Stimulated activated CD8-positive, alpha-beta memory T cell treated with anti-CD3 and anti-CD28 coated beads, Interleukin-4, amount 100 ng/mL, for 4 hours (primary cell): ENCODE results near the gene CLNK.

Experiments used
- DNase-seq, 2 donors: peaks; one replicate each; pipeline ENCODE4 v3.0.0-alpha.2; 2020; ENCODE audit warnings: low read depth in 2 of 2, low spot score in 1 of 2

CLNK gene

GRCh38 chr4:10701702-10702460 lies 17.3 kb upstream of the CLNK start:
- DNase-seq: no peak

- no peak for DNase-seq
These were observed 16.6 kb upstream of the CLNK start for GRCh38 chr4:10701161-10701560.

DNA sequence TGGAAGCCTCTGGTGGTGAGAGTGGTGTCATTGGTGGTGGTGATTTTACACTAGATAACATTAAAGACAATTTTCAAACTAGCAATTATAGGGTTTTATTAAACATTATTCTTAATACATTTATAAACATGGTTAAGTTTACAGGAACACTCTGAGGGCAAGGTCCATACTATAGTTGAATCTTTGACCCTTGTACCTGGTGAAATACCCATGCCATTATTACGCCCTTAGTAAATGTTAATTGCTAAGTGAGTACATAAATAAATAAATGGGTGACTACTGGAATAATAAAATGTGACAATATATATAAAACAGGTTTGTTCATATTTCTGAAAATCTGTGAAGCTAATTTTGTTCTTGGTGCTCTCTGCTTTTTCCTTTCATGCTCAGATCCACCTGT lies 13.6 kb upstream of the CLNK start:
- no peak for DNase-seq

- no peak for DNase-seq
These were observed 12.5 kb upstream of the CLNK start for GRCh38 chr4:10697086-10697485.

DNA sequence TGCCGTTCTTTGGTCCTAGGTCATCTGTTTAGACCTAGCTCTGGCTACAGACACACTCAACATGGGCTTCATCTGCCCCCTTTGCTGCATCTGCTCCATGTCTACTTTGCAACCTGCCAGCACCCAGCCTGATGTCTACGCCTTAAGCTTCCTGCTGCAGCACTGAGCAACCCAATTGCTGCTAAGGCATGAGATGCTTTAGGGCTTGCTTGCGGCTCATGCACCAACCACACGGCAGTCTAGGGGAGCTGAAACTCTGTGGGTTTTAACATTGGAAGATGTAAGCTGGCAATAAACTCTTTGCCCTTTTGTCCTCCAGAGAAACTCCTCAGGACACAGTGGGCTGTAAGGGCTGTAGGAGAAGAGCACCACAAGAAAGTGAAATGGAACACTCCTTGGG lies 11.7 kb upstream of the CLNK start:
- no peak for DNase-seq

DNA sequence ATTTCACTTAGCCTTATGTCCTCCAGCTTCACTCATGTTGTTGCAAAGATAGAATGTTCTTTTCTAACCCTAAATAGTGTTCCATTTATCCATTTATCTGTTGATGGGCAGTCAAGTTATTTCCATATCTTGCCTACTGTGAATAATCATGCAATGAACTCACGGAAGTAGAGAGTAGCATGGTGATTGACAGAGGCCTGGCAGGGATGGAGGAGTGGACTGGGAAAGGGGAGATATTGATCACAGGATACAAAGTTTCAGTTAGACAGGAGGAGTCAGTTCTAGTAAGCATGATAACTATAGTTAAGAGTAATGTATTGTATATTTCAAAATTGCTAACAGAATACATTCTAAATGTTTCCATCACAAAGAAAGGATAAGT lies 10.3 kb upstream of the CLNK start:
- DNase-seq: no peak

- DNase-seq: no peak
These were observed 9.7 kb upstream of the CLNK start for GRCh38 chr4:10694151-10694827.

GRCh38 chr4:10691651-10692050 lies 7.1 kb upstream of the CLNK start:
- DNase-seq: no peak

DNA sequence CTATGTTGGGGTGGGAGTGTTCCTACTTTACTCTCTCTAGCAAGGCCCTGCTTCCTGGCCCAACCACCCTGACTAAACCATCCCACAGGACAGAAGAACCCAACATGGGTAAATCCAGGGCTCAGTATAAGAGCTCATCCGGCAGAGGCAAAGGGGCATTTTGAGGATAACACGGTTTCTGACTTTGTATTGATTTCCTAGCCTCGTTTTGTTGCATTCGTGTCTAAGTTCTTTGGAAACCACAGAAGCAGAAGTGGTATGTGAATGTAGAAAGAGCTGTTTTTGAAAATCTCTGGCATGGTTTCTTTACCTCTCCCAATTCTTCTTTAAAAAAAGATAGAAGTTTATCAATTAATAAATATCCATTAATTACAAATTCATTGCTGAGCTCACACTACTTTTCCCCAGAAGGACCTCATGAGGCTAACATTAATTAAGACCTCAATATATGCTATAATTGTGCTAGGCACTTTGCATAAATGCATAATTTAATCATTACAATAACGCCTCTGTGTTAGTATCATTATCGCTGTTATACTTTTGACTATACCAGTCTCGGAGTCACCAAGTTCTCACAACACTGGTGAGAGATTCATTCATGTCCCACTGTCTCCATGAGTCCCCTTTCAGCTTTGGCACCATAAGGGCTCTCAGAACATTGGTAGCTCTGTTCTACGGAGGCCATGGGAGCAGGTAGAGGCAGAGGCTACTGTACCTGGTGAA lies 5.8 kb upstream of the CLNK start:
- DNase-seq: no peak

- DNase-seq: no peak
These were observed 4.3 kb upstream of the CLNK start for GRCh38 chr4:10688846-10689245.

- no peak for DNase-seq
These were observed 3.5 kb upstream of the CLNK start for GRCh38 chr4:10688022-10688421.

DNA sequence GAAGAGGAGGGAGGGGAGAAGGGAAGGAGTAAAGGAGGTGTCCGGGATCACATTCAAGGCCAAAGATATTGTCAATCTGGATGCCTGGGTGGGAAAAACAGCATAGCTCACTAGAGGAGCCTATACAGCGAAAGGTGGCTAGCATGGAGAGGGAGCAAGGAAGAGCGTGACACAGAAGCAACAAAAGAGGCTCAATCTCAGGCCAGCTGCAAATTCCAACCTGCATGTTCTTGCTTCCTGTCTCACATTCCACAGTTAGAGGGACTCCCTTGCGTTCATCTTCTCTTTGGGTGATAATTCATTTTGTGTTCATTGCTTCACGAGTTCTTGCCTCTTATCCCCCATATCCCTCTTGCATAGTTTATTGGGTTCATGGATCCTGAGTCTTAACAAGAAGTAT lies 3.0 kb upstream of the CLNK start:
- no peak for DNase-seq

- no peak for DNase-seq
These were observed 2.2 kb downstream of the CLNK start for GRCh38 chr4:10682397-10682796.

DNA sequence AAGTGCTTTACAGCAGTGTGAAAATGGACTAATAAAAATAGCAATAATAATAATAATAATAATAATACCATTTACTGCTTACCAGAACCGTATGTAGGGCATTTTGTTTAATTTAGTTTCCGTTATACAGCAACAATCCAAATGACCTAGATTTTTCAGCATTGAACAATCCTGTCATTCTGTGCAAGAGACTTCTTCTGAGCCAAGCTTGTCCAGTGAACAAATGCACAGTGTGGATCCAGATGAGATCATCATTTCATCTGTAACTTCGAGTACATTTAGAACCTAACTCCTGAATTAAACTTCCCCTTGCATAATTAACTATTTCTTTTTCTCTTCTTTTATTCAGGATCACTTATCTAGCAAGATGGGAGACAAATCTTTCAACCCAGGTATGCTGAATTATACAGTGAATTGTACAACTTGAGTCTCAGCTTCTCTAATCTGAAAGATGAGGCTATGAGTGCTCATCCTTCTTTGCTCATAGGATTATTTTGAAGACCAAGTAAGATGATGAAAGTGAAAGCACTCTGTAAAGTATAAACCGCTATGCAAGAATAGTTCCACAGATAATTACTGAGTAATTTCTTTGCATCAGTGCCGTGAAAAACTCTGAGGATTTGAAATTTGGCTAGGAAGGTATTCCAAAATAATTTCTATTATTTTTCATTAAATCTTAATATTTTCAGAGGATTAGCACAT lies 6.6 kb downstream of the CLNK start:
- no peak for DNase-seq

DNA sequence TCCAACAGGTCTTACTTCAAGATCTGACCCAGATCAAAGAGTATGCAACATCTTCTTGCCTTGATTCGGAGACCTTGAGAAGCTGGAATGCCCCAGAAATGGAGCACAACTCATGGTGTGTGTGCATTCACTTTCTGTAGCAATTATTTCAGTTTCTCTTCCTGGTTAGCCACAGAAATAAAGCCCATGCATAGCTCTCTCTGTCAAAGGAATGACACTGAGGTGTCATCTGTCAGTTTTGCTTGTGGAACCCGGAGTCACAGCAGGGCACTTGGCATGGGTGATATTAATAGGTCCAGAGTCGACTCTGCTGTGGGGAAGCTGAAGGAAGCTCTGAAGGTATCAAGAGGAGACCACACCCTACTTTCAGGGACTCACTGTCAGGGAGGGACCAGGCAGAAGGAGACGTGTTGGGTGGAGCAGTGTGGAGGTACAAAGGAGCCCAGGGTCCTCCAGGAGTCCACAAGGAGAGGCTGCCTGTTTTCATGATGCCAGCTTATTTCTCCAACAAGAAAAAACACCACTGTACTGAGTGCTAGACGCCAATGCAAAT lies 10.7 kb downstream of the CLNK start:
- no peak for DNase-seq

DNA sequence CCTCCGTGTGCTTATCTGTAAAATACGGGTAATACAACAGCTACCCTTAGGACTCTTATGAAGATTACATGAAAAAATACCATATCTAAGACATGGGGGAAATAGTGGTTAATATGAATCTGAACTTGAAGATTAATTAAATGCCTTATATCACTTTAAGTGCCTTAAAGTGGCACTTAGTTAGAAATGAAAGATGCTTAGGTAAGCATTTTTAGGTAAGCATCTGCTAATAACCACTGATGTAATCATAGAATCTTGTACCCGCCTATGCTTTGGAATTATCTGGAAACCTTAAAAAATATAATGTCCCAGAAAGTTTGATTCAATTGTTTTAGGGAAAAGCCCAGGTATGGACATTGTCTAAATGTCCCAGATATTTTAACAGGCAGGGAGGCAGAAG lies 12.2 kb downstream of the CLNK start:
- no peak for DNase-seq

DNA sequence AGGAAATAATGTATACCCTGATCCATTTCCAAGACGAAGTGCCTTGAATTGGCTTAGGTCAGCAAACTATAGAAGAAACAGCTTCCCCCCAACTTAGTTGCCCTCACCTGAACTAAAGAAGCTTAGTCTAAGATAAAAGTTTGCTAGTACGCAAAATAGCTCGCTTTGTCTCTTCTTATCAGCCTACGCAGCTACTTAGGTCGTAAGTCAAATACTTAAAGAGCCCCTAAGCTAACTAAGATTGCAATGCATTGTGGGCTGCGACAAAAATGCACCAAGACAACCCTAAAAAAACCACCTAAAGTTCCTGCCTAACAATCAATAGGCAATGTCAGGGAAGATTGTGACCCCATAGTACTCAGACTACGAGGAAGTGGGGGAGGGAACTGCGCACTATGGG lies 12.8 kb downstream of the CLNK start:
- no peak for DNase-seq

DNA sequence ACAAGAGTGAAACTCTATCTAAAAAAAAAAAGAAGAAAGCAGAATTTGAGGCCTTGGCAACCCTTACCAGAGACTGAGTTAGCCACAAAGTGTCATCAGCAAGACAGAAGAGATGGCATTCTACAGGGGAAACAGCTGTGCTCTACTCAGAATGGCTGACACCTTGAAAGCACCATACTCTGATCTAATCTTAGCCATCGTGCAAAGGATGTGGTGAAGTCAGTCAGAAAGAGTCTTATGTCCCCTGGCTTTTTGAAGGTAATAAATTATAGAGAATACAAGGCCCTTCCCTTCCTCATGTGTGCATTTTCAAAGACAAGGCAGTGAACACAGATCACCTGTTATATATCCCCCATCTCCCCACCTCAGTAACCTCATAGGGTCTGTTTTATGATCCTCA lies 13.2 kb downstream of the CLNK start:
- no peak for DNase-seq

DNA sequence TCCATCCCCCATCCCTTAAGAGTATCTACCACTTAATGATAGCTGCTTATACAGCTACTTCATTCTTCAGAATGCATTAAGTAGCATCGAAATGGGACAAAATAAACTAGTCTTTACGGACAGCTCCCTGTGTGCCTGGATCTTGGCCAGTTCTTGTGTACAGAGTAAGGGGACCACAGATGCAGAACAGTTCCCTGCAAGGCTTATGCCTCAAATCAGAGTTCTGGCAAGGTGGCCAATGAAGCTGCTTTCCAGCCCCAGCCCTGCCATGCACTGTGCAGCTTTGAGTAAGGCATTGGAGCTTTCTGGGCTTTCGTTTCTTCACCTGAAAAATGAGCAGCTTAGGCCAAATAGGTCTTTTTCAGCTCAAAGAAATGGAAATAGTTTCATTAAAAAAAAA lies 14.2 kb downstream of the CLNK start:
- DNase-seq: no peak

DNA sequence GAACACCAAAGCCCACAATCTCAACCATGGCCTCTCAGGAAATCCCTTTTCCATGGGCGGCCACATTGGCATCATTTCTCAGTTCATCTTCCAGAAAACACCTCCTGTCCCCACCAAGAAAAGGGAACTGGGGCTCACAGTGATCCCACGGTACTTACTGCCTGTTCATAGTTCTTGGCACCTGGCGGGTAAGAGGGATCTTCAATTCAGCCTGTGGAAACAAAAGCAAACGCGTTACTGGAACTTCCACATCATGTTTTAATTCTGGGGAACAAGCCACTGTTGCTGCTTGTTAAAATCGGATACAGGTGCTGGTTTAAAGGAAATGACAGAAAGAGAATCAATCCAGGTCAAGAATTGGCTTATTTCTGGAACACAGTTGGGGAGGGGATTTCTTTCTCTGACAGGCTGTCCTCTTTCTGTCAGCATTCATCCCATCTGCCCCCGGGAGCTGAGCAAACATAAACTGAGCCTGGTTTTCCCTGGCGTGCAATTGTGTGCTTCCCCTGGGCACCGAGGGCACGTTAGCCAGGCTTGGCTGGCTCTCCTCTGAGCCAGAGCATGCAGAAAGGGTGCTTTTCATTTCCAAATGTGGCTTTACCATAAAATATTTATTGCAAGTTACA lies 16.8 kb downstream of the CLNK start:
- no peak for DNase-seq

GRCh38 chr4:10666616-10667015 lies 18.0 kb downstream of the CLNK start:
- no peak for DNase-seq
